BLaER1 treated with 17β-estradiol and CSF1 and Interleukin-3, amounts not matched to agents 10 nM and 100 nM (cell line): ENCODE data around the gene TTC39A.
A peak's percentile ranks its signal among the peaks of the same experiment; 100 is the strongest.

Experiments
- H3K27ac ChIP-seq, 11 experiments: shearing (Covaris generic); formaldehyde crosslinking; 2 replicates each; pipeline ENCODE4 v1.8.1; 2022
- H3K27me3 ChIP-seq, 11 experiments: shearing (Covaris generic); formaldehyde crosslinking; 2 replicates each; pipeline ENCODE4 v1.8.1; 2022
- H3K36me3 ChIP-seq, 11 experiments: shearing (Covaris generic); formaldehyde crosslinking; 2 replicates each; pipeline ENCODE4 v1.8.1; 2022
- H3K4me1 ChIP-seq, 10 experiments: shearing (Covaris generic); formaldehyde crosslinking; 2 replicates each; pipeline ENCODE4 v1.8.1; 2022
- H3K4me2 ChIP-seq, 11 experiments: shearing (Covaris generic); formaldehyde crosslinking; 2 replicates each; pipeline ENCODE4 v1.8.1; 2022
- H3K4me3 ChIP-seq, 10 experiments: shearing (Covaris generic); formaldehyde crosslinking; 2 replicates each; pipeline ENCODE4 v1.8.1; 2022
- H3K9ac ChIP-seq, 11 experiments: shearing (Covaris generic); formaldehyde crosslinking; 2 replicates each; pipeline ENCODE4 v1.8.1; 2022
- H3K9me3 ChIP-seq, 11 experiments: shearing (Covaris generic); formaldehyde crosslinking; replicated peaks in 1 of 11; 2 replicates each; pipeline ENCODE4 v1.8.1; 2022
- H4K20me1 ChIP-seq, 11 experiments: shearing (Covaris generic); formaldehyde crosslinking; 2 replicates each; pipeline ENCODE4 v1.8.1; 2022
- Cebpa-rat ChIP-seq, 11 experiments: shearing (Covaris generic); IDR thresholded peaks; 2 replicates each; pipeline ENCODE4 v1.8.1; 2022

TTC39A gene

GRCh38 chr1:51247022-51247421 lies 83.3 kb downstream of the TTC39A start:
- H3K9me3 ChIP-seq: peaks cover 0 to 9% (median 0%) of the 10 kb centered on the region in 11 experiments; a peak in 3 of 22 replicates
- no peaks in the 10 kb centered on the region for H3K27me3 ChIP-seq
- peaks cover 0 to 20% (median 6%) of the 10 kb centered on the region in 10 experiments; a peak in 8 of 20 replicates for H3K4me1 ChIP-seq
- H3K4me3 ChIP-seq: no peak overlapping the region
- H3K27ac ChIP-seq: no peak overlapping the region
- H3K4me2 ChIP-seq: peak overlapping the region in 2 of 11 experiments; percentile 2 to 17; a peak in 1 of 22 replicates
- TF ChIP-seq Cebpa-rat (IDR thresholded peaks at IDR 0.05): no peak
- H4K20me1 ChIP-seq: peaks cover 34 to 100% (median 90%) of the 10 kb centered on the region in 11 experiments
- no peak overlapping the region for H3K9ac ChIP-seq
- H3K36me3 ChIP-seq: peaks cover 0 to 59% (median 42%) of the 10 kb centered on the region in 11 experiments; a peak in 21 of 22 replicates

- no peak for TF ChIP-seq Cebpa-rat (IDR thresholded peaks at IDR 0.05)
- Histone ChIP-seq H3K27ac (no peak overlapping the region), H3K4me2 (no peak overlapping the region), H3K27me3 (no peaks in the 10 kb centered on the region), H3K4me3 (no peak overlapping the region), H3K9ac (no peak overlapping the region), H3K36me3 (peaks cover 0 to 42% (median 24%) of the 10 kb centered on the region in 11 experiments; a peak in 14 of 22 replicates), H3K9me3 (no peaks in the 10 kb centered on the region), H3K4me1 (peaks cover 39 to 65% (median 46%) of the 10 kb centered on the region in 10 experiments), H4K20me1 (peaks cover 63 to 100% (median 100%) of the 10 kb centered on the region in 11 experiments)
Observed at GRCh38 chr1:51242546-51242945, 87.8 kb downstream of the TTC39A start.

GRCh38 chr1:51241119-51241518 lies 89.2 kb downstream of the TTC39A start:
- peak overlapping the region; percentile 29 to 93 (median 79); a peak in 21 of 22 replicates for H3K4me2 ChIP-seq
- no peak overlapping the region for H3K9ac ChIP-seq
- H4K20me1 ChIP-seq: peaks cover 57 to 97% (median 94%) of the 10 kb centered on the region in 11 experiments
- H3K36me3 ChIP-seq: peaks cover 0 to 35% (median 21%) of the 10 kb centered on the region in 11 experiments; a peak in 14 of 22 replicates
- H3K4me1 ChIP-seq: peaks cover 34 to 54% (median 44%) of the 10 kb centered on the region in 10 experiments
- H3K27ac ChIP-seq: no peak overlapping the region
- H3K4me3 ChIP-seq: no peak overlapping the region
- TF ChIP-seq Cebpa-rat (IDR thresholded peaks at IDR 0.05): no peak
- no peaks in the 10 kb centered on the region for H3K27me3 ChIP-seq
- no peaks in the 10 kb centered on the region for H3K9me3 ChIP-seq

GRCh38 chr1:51240084-51240483 lies 90.3 kb downstream of the TTC39A start:
- no peak overlapping the region; a peak in 1 of 22 replicates for H3K9ac ChIP-seq
- H3K27ac ChIP-seq: no peak overlapping the region
- no peaks in the 10 kb centered on the region for H3K27me3 ChIP-seq
- H3K9me3 ChIP-seq: no peaks in the 10 kb centered on the region
- peak overlapping the region; percentile 8 to 94 (median 80); a peak in 20 of 22 replicates for H3K4me2 ChIP-seq
- peaks cover 0 to 29% (median 15%) of the 10 kb centered on the region in 11 experiments; a peak in 13 of 22 replicates for H3K36me3 ChIP-seq
- H4K20me1 ChIP-seq: peaks cover 46 to 87% (median 83%) of the 10 kb centered on the region in 11 experiments
- no peak overlapping the region for H3K4me3 ChIP-seq
- peaks cover 41 to 61% (median 51%) of the 10 kb centered on the region in 10 experiments for H3K4me1 ChIP-seq
- TF ChIP-seq Cebpa-rat (IDR thresholded peaks at IDR 0.05): no peak

- Histone ChIP-seq H3K27me3 (no peaks in the 10 kb centered on the region), H4K20me1 (peaks cover 36 to 66% (median 63%) of the 10 kb centered on the region in 11 experiments), H3K9me3 (no peaks in the 10 kb centered on the region), H3K4me3 (peak overlapping the region; percentile 82 to 99 (median 95)), H3K4me2 (peak overlapping the region; percentile 79 to 96 (median 92)), H3K4me1 (peaks cover 56 to 77% (median 63%) of the 10 kb centered on the region in 10 experiments), H3K9ac (peak overlapping the region; percentile 89 to 98 (median 95); a peak in 21 of 22 replicates), H3K27ac (peak overlapping the region in 9 of 11 experiments; percentile 3 to 97 (median 91); a peak in 11 of 22 replicates), H3K36me3 (peaks cover 0 to 15% (median 4%) of the 10 kb centered on the region in 11 experiments; a peak in 6 of 22 replicates)
- TF ChIP-seq Cebpa-rat (IDR thresholded peaks at IDR 0.05): no peak
Observed at GRCh38 chr1:51238034-51238403, 92.3 kb downstream of the TTC39A start.

GRCh38 chr1:51237351-51238033 lies 92.9 kb downstream of the TTC39A start:
- Histone ChIP-seq H3K4me2 (peak overlapping the region; percentile 79 to 96 (median 92)), H4K20me1 (peaks cover 36 to 61% (median 58%) of the 10 kb centered on the region in 11 experiments), H3K9me3 (no peaks in the 10 kb centered on the region), H3K27me3 (no peaks in the 10 kb centered on the region), H3K27ac (peak overlapping the region; percentile 85 to 97 (median 90); a peak in 21 of 22 replicates), H3K4me1 (peaks cover 56 to 75% (median 63%) of the 10 kb centered on the region in 10 experiments), H3K4me3 (peak overlapping the region; percentile 82 to 99 (median 95)), H3K36me3 (peaks cover 0 to 15% (median 0%) of the 10 kb centered on the region in 11 experiments; a peak in 3 of 22 replicates), H3K9ac (peak overlapping the region; percentile 89 to 98 (median 95))
- no peak for TF ChIP-seq Cebpa-rat (IDR thresholded peaks at IDR 0.05)
